BLaER1 treated with 17β-estradiol and CSF1 and Interleukin-3, amounts not matched to agents 10 nM and 100 nM (cell line): ENCODE results near the gene NUTF2.
A peak's percentile ranks its signal among the peaks of the same experiment; 100 is the strongest.

Source experiments
- H3K27ac ChIP-seq, 11 experiments: shearing (Covaris generic); formaldehyde crosslinking; 2 replicates each; pipeline ENCODE4 v1.8.1; 2022
- H3K27me3 ChIP-seq, 11 experiments: shearing (Covaris generic); formaldehyde crosslinking; 2 replicates each; pipeline ENCODE4 v1.8.1; 2022
- H3K36me3 ChIP-seq, 11 experiments: shearing (Covaris generic); formaldehyde crosslinking; 2 replicates each; pipeline ENCODE4 v1.8.1; 2022
- H3K4me1 ChIP-seq, 10 experiments: shearing (Covaris generic); formaldehyde crosslinking; 2 replicates each; pipeline ENCODE4 v1.8.1; 2022
- H3K4me2 ChIP-seq, 11 experiments: shearing (Covaris generic); formaldehyde crosslinking; 2 replicates each; pipeline ENCODE4 v1.8.1; 2022
- H3K4me3 ChIP-seq, 10 experiments: shearing (Covaris generic); formaldehyde crosslinking; 2 replicates each; pipeline ENCODE4 v1.8.1; 2022
- H3K9ac ChIP-seq, 11 experiments: shearing (Covaris generic); formaldehyde crosslinking; 2 replicates each; pipeline ENCODE4 v1.8.1; 2022
- H3K9me3 ChIP-seq, 11 experiments: shearing (Covaris generic); formaldehyde crosslinking; replicated peaks in 1 of 11; 2 replicates each; pipeline ENCODE4 v1.8.1; 2022
- H4K20me1 ChIP-seq, 11 experiments: shearing (Covaris generic); formaldehyde crosslinking; 2 replicates each; pipeline ENCODE4 v1.8.1; 2022
- Cebpa-rat ChIP-seq, 11 experiments: shearing (Covaris generic); IDR thresholded peaks; 2 replicates each; pipeline ENCODE4 v1.8.1; 2022

The NUTF2 gene

DNA sequence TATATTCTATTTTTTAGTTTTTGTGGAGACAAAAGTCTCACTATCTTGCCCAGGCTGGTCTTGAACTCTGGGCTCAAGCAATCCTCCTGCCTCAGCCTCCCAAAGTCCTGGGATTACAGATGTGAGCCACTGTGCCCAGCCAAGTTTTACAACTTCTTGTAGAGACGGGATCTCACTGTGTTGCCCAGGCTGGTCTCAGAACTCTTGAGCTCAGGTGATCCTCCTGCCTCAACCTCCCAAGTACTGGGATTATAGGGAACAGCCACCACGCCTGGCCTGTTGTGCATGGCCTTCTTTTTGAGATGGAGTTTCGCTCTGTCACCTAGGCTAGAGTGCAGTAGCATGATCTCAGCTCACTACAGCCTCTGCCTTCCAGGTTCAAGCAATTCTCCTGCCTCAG is 6.9 kb downstream of the NUTF2 start:
- Histone ChIP-seq H3K27me3 (no peaks in the 10 kb centered on the region), H3K4me2 (no peak overlapping the region), H3K4me3 (no peak overlapping the region), H3K9me3 (no peaks in the 10 kb centered on the region), H4K20me1 (peaks cover 70 to 100% (median 100%) of the 10 kb centered on the region in 11 experiments), H3K4me1 (peaks cover 3 to 52% (median 16%) of the 10 kb centered on the region in 10 experiments), H3K9ac (0 out of 22 replicates have a peak overlapping the region, but pooled peaks of 1 of the 11 experiments have one; percentile 3), H3K27ac (no peak overlapping the region), H3K36me3 (peaks cover 18 to 98% (median 79%) of the 10 kb centered on the region in 11 experiments)
- TF ChIP-seq Cebpa-rat (IDR thresholded peaks at IDR 0.05) = no peak

DNA sequence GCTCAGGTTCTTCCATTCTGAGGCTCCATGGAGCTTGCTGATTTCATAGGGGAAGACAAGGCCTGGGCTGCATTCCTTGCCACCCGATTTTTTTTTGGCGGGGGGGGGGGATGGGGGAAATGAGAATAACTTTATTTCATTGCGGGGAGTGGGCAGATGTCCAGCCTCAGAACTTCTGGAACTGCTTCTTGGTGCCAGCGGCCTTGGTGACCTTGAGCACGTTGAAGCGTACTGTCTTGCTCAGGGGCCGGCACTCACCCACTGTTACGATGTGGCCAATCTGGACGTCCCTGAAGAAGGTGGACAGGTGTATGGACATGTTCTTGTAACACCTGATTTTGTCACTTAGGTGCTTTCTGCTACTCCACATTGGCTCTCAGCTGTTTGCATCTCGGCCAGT is 9.1 kb downstream of the NUTF2 start:
- Histone ChIP-seq H3K9ac (no peak overlapping the region), H3K4me1 (peaks cover 0 to 59% (median 12%) of the 10 kb centered on the region in 10 experiments; a peak in 12 of 20 replicates), H3K4me3 (no peak overlapping the region), H3K4me2 (no peak overlapping the region; a peak in 1 of 22 replicates), H3K36me3 (peaks cover 17 to 98% (median 82%) of the 10 kb centered on the region in 11 experiments), H3K27ac (no peak overlapping the region), H4K20me1 (peaks cover 79 to 100% (median 100%) of the 10 kb centered on the region in 11 experiments), H3K27me3 (no peaks in the 10 kb centered on the region), H3K9me3 (no peaks in the 10 kb centered on the region)
- no peak for TF ChIP-seq Cebpa-rat (IDR thresholded peaks at IDR 0.05)

GRCh38 chr16:67856927-67857546 is 10.3 kb downstream of the NUTF2 start:
- H3K4me3 ChIP-seq = no peak overlapping the region
- H3K27me3 ChIP-seq = no peaks in the 10 kb centered on the region
- H3K27ac ChIP-seq = peak overlapping the region in 5 of 11 experiments; percentile 11 to 96 (median 59); a peak in 9 of 22 replicates
- no peak for TF ChIP-seq Cebpa-rat (IDR thresholded peaks at IDR 0.05)
- H3K9ac ChIP-seq = peak overlapping the region in 3 of 11 experiments; percentile 42 to 73 (median 64); a peak in 5 of 22 replicates
- no peaks in the 10 kb centered on the region for H3K9me3 ChIP-seq
- peaks cover 89 to 100% (median 100%) of the 10 kb centered on the region in 11 experiments for H4K20me1 ChIP-seq
- peaks cover 0 to 69% (median 23%) of the 10 kb centered on the region in 10 experiments; a peak in 14 of 20 replicates for H3K4me1 ChIP-seq
- peak overlapping the region in 5 of 11 experiments; percentile 5 to 86 (median 67); a peak in 8 of 22 replicates for H3K4me2 ChIP-seq
- H3K36me3 ChIP-seq = peaks cover 28 to 100% (median 87%) of the 10 kb centered on the region in 11 experiments

GRCh38 chr16:67857547-67858233 is 11.0 kb downstream of the NUTF2 start:
- Histone ChIP-seq H3K27me3 (no peaks in the 10 kb centered on the region), H3K4me3 (no peak overlapping the region), H3K4me2 (peak overlapping the region in 5 of 11 experiments; percentile 5 to 86 (median 67); a peak in 8 of 22 replicates), H3K4me1 (peaks cover 0 to 75% (median 28%) of the 10 kb centered on the region in 10 experiments; a peak in 15 of 20 replicates), H3K27ac (peak overlapping the region in 5 of 11 experiments; percentile 11 to 96 (median 85); a peak in 9 of 22 replicates), H3K9ac (peak overlapping the region in 4 of 11 experiments; percentile 0 to 83 (median 74); a peak in 6 of 22 replicates), H3K36me3 (peaks cover 34 to 100% (median 89%) of the 10 kb centered on the region in 11 experiments), H3K9me3 (no peaks in the 10 kb centered on the region), H4K20me1 (peaks cover 96 to 100% (median 100%) of the 10 kb centered on the region in 11 experiments)
- 0 out of 22 replicates have a peak, but pooled peaks of 1 of the 11 experiments have one; percentile 28 for TF ChIP-seq Cebpa-rat (IDR thresholded peaks at IDR 0.05)

DNA sequence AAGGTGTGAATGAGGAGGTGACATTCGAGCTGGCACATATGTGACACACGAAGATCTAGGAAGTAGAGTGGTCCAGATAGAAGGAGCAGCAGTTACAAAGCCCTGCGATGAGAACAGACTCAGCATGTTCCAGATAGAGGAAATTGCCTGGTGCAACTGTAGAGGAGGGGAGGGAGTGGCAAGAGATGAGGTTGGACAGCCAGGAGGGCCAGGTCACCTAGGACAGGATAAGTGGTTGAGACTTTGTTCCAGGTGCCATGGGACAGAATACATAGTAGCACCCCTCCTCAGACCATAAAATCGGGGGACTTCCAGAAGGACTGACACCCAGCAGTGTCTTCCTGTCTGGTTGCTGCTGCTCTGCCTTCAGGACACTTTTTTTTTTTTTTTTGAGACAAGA is 11.8 kb downstream of the NUTF2 start:
- Histone ChIP-seq H3K4me1 (peaks cover 0 to 79% (median 34%) of the 10 kb centered on the region in 10 experiments; a peak in 15 of 20 replicates), H3K4me3 (no peak overlapping the region), H3K27ac (peak overlapping the region in 4 of 11 experiments; percentile 53 to 96 (median 88); a peak in 7 of 22 replicates), H3K9ac (peak overlapping the region in 4 of 11 experiments; percentile 0 to 83 (median 74); a peak in 6 of 22 replicates), H3K27me3 (no peaks in the 10 kb centered on the region), H4K20me1 (peaks cover 96 to 100% (median 100%) of the 10 kb centered on the region in 11 experiments), H3K9me3 (no peaks in the 10 kb centered on the region), H3K36me3 (peaks cover 33 to 100% (median 88%) of the 10 kb centered on the region in 11 experiments), H3K4me2 (peak overlapping the region in 3 of 11 experiments; percentile 67 to 86 (median 83); a peak in 6 of 22 replicates)
- TF ChIP-seq Cebpa-rat (IDR thresholded peaks at IDR 0.05) = no peak

DNA sequence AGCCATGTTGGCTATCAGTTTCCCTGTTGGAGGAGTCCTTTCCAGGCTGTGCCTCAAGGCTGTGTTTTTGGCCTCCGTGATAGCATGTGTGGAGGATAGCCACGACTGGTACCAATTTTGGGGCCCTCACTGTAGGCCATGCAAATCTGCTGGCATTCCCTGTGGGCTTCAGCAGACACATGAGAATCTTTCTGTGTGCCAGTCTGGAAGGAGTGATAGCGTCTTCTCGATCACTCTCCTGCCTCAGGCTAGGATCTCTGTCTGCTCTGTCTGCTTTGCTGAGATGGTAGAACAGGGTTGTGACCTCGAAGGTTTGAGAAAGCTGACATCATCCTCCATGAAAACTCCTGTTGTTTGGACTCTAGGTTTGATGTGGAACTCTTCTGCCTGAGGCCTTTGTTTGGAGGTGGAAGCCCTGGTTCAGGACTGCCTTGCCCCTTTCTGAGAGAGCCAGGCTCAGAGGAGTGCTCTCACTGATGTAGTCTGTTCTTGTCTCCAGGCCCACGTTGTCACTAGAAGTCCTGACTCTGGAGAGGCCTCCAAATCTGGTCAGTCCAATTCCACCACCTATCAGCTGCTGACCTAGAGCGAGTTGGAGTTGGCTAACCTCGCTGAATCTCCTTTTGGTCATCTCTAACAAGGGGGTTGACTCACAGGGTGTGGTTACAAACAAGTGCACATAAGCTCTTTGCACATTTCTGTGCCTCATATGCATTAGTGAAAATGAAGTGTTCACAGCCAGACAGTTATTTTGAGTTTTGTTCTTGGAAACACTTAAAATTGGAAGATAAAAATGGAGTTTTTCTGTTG is 14.1 kb downstream of the NUTF2 start:
- H3K9ac ChIP-seq = peak overlapping the region in 5 of 11 experiments; percentile 1 to 53 (median 29); a peak in 5 of 22 replicates
- H3K9me3 ChIP-seq = no peaks in the 10 kb centered on the region
- TF ChIP-seq Cebpa-rat (IDR thresholded peaks at IDR 0.05) = no peak
- peak overlapping the region in 4 of 11 experiments; percentile 17 to 63 (median 47); a peak in 6 of 22 replicates for H3K4me2 ChIP-seq
- no peak overlapping the region for H3K4me3 ChIP-seq
- no peaks in the 10 kb centered on the region for H3K27me3 ChIP-seq
- H4K20me1 ChIP-seq = peaks cover 94 to 100% (median 100%) of the 10 kb centered on the region in 11 experiments
- peaks cover 44 to 100% (median 89%) of the 10 kb centered on the region in 11 experiments for H3K36me3 ChIP-seq
- peak overlapping the region in 2 of 11 experiments; percentile 60 to 67; a peak in 4 of 22 replicates for H3K27ac ChIP-seq
- peaks cover 0 to 69% (median 34%) of the 10 kb centered on the region in 10 experiments; a peak in 15 of 20 replicates for H3K4me1 ChIP-seq

- H3K36me3 ChIP-seq = peaks cover 55 to 100% (median 89%) of the 10 kb centered on the region in 11 experiments
- peaks cover 0 to 59% (median 32%) of the 10 kb centered on the region in 10 experiments; a peak in 15 of 20 replicates for H3K4me1 ChIP-seq
- H3K27me3 ChIP-seq = no peaks in the 10 kb centered on the region
- no peak overlapping the region for H3K4me3 ChIP-seq
- H3K27ac ChIP-seq = peak overlapping the region in 2 of 11 experiments; percentile 60 to 67; a peak in 3 of 22 replicates
- H3K9ac ChIP-seq = peak overlapping the region in 4 of 11 experiments; percentile 8 to 53 (median 49); a peak in 4 of 22 replicates
- H3K4me2 ChIP-seq = peak overlapping the region in 4 of 11 experiments; percentile 5 to 63 (median 47); a peak in 6 of 22 replicates
- H4K20me1 ChIP-seq = peaks cover 85 to 100% (median 100%) of the 10 kb centered on the region in 11 experiments
- no peaks in the 10 kb centered on the region for H3K9me3 ChIP-seq
- no peak for TF ChIP-seq Cebpa-rat (IDR thresholded peaks at IDR 0.05)
Measured at GRCh38 chr16:67861877-67862276, 15.1 kb downstream of the NUTF2 start.
